G401.6 (cell line): ENCODE data around the gene KRTAP4-4.

Source experiments
- FAIRE-seq: peaks from 2 replicates; lab custom pipeline; 2012; peaks lifted over from hg19 to GRCh38; lab: Jason Lieb, UNC

Gene KRTAP4-4

DNA sequence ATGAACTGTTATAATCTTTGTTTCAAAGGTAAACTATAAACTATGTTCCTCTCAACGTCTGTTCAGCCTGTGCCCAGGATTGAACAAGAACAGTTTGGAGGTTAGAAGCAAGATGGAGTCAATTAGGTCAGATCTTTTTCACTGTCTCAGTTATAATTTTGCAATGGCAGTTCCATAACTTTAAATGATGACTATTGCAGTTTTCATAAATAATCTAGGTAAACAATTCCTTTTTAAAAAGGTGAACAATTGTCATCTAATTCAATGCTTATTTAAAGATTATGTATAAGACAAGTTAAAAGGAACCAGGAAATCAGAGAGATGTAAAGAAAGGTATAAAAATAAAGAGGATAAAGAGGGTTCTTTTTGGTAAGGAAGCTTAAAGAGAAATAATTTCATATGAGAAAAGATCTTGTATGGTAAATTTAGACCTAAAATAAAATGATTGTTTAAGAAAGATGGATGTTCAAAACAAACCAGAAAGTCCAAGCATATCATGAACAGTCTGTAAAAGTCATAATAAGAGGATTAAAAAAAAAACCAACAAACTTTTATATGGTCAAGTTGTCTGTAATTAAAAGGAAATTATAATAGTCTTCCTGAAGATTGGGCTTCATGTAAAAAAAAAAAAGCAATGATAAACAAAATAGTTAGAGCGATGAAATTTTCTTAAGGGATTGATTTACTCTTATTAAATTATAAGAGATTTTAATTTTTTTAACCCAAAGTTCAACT lies 49.2 kb downstream of the KRTAP4-4 start:
- FAIRE-seq = no peak
